LNCAP (cell line): Measurements from ENCODE around the gene DMD.

Experiments
- TF ChIP-seq, protein P1 (sequence below): fragments of 450-650 bp; IDR thresholded peaks from 2 replicates; pipeline ENCODE4 v1.5.1; 2017; ENCODE audit warnings: mild to moderate bottlenecking

Gene DMD

DNA sequence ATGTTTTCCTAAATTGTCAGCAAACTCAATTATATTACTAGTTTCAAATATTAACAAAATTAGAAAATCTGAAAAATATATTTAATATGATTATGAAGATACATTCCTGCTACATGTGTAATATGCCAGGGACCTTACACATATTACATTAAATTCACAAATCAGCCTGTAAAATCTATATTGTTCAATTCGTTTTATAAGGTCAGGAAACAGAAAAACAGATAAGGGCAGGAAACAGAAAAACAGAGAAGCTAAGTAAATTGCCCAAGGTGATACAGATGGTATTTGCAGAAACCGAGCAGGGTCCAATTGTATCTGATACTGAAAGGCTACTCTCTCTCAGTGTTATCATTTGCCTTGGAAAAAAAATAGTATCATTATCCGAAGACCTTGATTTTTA, 739.0 kb downstream of the DMD start:
- TF ChIP-seq, protein P1, sequence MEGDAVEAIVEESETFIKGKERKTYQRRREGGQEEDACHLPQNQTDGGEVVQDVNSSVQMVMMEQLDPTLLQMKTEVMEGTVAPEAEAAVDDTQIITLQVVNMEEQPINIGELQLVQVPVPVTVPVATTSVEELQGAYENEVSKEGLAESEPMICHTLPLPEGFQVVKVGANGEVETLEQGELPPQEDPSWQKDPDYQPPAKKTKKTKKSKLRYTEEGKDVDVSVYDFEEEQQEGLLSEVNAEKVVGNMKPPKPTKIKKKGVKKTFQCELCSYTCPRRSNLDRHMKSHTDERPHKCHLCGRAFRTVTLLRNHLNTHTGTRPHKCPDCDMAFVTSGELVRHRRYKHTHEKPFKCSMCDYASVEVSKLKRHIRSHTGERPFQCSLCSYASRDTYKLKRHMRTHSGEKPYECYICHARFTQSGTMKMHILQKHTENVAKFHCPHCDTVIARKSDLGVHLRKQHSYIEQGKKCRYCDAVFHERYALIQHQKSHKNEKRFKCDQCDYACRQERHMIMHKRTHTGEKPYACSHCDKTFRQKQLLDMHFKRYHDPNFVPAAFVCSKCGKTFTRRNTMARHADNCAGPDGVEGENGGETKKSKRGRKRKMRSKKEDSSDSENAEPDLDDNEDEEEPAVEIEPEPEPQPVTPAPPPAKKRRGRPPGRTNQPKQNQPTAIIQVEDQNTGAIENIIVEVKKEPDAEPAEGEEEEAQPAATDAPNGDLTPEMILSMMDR: no peak

DNA sequence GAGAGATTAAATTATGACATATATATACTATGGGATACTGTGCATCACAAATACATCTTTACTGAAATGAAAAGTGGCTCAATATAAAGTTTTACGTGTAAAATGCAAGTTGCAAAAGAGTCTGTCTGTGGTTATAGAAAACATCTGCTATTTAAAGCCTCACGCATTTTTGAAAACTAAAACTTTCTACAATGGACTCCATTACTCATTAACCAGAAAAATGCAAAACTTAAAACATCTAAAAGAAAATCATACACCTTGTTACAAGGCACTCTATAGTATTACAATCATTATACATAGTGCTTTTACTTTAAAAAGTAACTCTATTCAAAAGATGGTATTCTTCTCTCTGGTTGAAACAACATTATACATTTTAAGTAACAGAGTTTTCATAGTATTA, 755.6 kb downstream of the DMD start:
- TF ChIP-seq, protein P1: no peak

DNA sequence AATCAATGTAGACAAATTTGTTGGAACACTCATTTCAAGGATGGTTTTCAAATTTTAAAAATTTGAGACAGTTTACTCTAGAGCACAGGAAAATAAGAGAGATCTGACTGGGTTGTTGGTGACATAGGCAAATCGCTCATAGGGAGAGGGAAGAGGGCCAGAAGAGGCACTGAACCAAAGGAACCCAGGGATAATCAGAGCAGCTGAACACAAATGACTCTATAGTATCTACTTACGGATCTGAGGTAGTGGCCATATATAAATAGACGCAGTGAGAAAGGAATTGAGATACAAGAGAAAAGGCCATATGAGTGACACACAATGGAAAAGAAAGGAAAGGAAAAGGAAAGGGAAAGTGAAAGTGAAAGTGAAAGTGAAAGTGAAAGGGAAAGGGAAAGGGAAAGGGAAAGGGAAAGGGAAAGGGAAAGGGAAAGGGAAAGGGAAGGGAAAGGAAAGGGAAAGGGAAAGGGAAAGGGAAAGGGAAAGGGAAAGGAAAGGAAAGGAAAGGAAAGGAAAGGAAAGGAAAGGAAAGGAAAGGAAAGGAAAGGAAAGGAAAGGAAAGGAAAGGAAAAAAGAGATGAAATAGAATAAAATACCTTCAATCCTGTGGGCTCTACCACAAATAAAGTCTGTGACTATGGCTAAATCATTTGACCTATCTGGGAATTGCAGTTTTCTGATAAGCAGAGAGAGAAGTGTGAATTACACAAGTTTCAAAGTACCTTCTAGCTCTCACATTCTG, 759.2 kb downstream of the DMD start:
- TF ChIP-seq, protein P1: no peak

DNA sequence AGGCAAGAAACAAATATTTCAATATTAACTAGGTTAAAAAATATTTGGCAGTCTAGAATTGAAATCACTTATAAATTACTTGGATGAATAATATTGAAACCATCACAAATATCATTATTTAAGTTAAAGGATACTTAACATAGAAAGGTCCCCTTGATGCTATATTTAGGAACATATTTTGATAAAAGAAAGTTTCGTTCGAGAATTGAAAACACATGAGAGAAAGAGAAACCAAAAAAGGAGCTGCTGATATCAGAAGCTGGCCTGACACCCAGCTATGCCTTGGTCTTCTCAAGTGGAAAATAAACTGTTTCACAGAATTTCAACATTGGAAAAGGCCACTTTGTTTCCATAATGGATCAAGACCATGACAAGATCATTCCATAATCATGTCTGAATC, 762.4 kb downstream of the DMD start:
- TF ChIP-seq, protein P1: no peak

DNA sequence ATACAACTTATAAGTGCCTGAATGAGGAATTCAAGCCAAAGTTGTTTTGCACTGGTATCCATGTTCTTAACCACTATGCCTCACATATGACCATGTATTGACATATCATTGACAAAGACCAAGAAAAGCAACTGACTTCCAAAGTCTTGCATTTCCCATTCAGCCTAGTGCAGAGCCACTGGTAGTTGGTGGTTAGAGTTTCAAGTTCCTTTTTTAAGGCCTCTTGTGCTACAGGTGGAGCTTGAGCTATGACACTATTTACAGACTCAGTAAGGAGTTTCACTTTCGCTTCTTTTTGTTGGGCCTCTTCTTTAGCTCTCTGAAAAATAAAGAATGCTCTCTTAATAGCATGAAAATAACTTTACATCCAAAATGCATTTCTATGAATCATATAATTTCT, 763.0 kb downstream of the DMD start:
- TF ChIP-seq, protein P1: no peak

DNA sequence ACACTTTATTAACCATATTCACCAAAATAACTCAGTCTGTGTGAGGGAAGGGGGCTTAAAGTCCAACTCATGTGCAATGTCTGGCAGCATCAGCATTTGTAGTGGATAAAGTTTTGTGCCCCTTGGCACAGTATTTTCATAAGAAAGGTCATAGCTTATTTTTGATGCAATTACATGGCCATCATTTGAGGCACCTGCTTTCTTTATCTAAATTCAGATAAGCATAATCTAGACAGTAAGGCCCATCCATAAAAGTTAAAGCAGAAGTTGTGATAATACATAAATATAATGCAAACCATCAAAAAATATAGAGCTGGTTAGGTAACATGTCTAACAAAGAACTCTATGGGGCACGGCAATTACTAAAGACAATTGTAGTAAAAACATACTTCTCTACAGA, 763.7 kb downstream of the DMD start:
- TF ChIP-seq, protein P1: no peak

DNA sequence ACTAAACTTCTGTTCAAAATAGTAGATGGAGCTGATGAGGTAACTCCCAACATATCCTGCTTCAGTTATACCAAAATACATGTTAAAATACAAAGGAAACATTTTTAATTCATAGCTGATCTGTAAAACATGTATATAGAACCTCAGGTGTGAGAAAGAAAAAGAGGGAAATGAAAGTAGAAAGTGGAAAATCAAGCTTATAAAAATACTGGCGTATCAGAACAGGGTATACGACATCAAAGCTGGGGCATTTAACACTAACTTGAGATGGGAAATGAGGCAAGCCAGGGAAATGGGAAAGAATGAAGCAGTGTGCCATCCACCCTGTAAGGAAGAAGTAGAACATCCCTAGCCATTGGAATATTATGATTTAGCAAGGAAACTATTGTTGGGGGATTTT, 767.5 kb downstream of the DMD start:
- TF ChIP-seq, protein P1: no peak

DNA sequence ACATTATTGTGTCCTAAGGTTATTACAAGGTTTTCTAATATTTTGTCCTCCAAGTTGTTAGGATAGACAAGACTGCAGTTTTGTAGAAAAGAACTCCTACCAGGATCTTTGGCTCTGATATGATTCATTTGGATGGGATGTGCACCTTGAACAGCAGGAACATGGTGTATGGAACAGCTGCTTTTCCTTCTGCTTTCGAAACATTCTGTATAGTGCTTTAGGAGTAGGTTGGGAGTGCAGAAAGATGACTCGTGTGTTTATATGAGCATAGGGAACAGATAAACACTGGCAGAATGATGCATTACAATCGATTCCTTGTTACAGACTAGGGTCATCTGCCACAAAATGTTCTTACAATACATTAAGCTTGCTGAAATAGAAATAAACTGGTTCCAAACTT, 790.1 kb downstream of the DMD start:
- TF ChIP-seq, protein P1: no peak
